Fibroblast of lung (primary cell): ENCODE measurements around the gene CCDC152. TPM values are rescaled to one million over a fixed set of nuclear protein-coding genes. Genes with fewer than 3 reads are reported as not detected.

Experiments used
- DNase-seq, 2 donors: peaks; one replicate each; pipeline versions ENCODE4 v3.0.0 to v3.0.0-alpha.2; 2010; ENCODE audit warnings: low read depth in 2 of 2
- H2AFZ ChIP-seq: 2 replicates; pipeline ENCODE4 v1.5.1; 2012; ENCODE audit warnings: low read length, control low read depth, inconsistent platforms
- H3K27ac ChIP-seq: 2 replicates; pipeline ENCODE4 v1.5.1; 2011; ENCODE audit warnings: low read length, control low read depth; ENCODE audit not compliant: insufficient read depth
- H3K27me3 ChIP-seq: 2 replicates; pipeline ENCODE4 v1.5.1; 2011; ENCODE audit warnings: mild to moderate bottlenecking, low read length; ENCODE audit not compliant: control insufficient read depth, insufficient read depth
- H3K36me3 ChIP-seq: 2 replicates; pipeline ENCODE4 v1.5.1; 2011; ENCODE audit warnings: low read length; ENCODE audit not compliant: control insufficient read depth, insufficient read depth
- H3K4me1 ChIP-seq: 2 replicates; pipeline ENCODE4 v1.5.1; 2011; ENCODE audit warnings: low read length; ENCODE audit not compliant: control insufficient read depth, insufficient read depth; ENCODE audit errors: extremely low read depth
- H3K4me2 ChIP-seq: 2 replicates; pipeline ENCODE4 v1.5.1; 2011; ENCODE audit warnings: low read length, control low read depth; ENCODE audit not compliant: insufficient read depth; ENCODE audit errors: extremely low read depth
- H3K4me3 ChIP-seq, 4 experiments: fragments of 200-600 bp in 1 of 4; sonication (generic) in 1 of 4; replicated peaks in 1 of 4; 2 replicates each; pipeline ENCODE4 v1.5.1; 2011 to 2016; ENCODE audit warnings: low read length in 4 of 4, low read depth in 3 of 4, mild to moderate bottlenecking in 3 of 4, control low read depth in 2 of 4, inconsistent platforms in 1 of 4, mixed read lengths in 1 of 4; ENCODE audit not compliant: insufficient read depth in 1 of 4; ENCODE audit errors: control extremely low read depth in 1 of 4
- H3K79me2 ChIP-seq: 2 replicates; pipeline ENCODE4 v1.5.1; 2012; ENCODE audit warnings: mild to moderate bottlenecking, low read length, inconsistent platforms; ENCODE audit not compliant: control insufficient read depth, insufficient read depth
- H3K9ac ChIP-seq: 2 replicates; pipeline ENCODE4 v1.5.1; 2011; ENCODE audit warnings: mild to moderate bottlenecking, low read length, control low read depth; ENCODE audit not compliant: insufficient read depth
- H3K9me3 ChIP-seq: 2 replicates; pipeline ENCODE4 v1.5.1; 2012; ENCODE audit warnings: low read depth, low read length; ENCODE audit not compliant: control insufficient read depth, insufficient read depth
- H4K20me1 ChIP-seq: 2 replicates; pipeline ENCODE4 v1.5.1; 2011; ENCODE audit warnings: low read length; ENCODE audit not compliant: control insufficient read depth, insufficient read depth; ENCODE audit errors: extremely low read depth
- CTCF ChIP-seq, 2 donors: IDR thresholded peaks in 1 of 2; conservative IDR thresholded peaks in 1 of 2; 1 replicate in 1 of 2; 2 replicates in 1 of 2; pipeline ENCODE4 v1.5.1; 2011 to 2012; ENCODE audit warnings: low read length in 2 of 2, control low read depth in 1 of 2, inconsistent platforms in 1 of 2, low read depth in 1 of 2, mild to moderate bottlenecking in 1 of 2
- EZH2 ChIP-seq: IDR thresholded peaks from 2 replicates; pipeline ENCODE4 v1.5.1; 2012; ENCODE audit warnings: low read length, control low read depth, mild to moderate bottlenecking; ENCODE audit errors: missing control alignments
- polyA plus RNA-seq, 2 donors: library from polyadenylated mRNA; depleted of rRNA in 1 of 2; stranded (reverse) in 1 of 2; unstranded in 1 of 2; fragments of >200 nt; gene quantifications; 2 replicates each; pipeline ENCODE4 v1.2.1, GENCODE V29; 2011 to 2012; ENCODE audit warnings: missing spikeins in 1 of 2
- total RNA-seq: library from RNA; depleted of rRNA; stranded (reverse); fragments of >200 nt; gene quantifications from 2 replicates; pipeline ENCODE4 v1.2.1, GENCODE V29; 2014

Gene CCDC152
- total and polyA plus RNA-seq, 2 donors (not counting 1 experiment from before 2014, with no cell fraction given), result 1.4 to 2.5 TPM

DNA sequence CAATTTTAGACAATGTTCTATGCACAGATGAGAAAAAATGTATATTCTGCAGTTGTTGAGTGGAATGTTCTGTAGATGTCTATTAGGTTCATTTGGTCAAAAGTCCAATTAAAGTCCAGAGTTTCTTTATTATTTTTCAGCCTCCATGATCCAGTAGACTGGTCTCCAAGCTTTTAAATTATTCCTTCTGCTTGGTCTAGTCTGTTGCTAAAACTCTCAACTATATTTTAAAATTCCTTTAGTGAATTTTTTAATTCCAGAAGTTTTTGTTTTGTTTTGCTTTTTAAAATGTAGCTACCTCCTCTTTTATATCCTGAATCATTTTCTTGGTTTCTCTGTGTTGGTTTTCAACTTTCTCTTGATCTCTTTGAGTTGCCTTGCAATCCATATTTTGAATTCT, 30.5 kb downstream of the CCDC152 start:
- no peak for TF ChIP-seq CTCF (conservative IDR thresholded peaks at IDR 0.05 in 1 of 2, IDR thresholded peaks at IDR 0.05 in 1 of 2; ENCODE audit: low read depth in 1 of 2, low read length in 2 of 2)
- no peak for TF ChIP-seq EZH2
- Histone ChIP-seq H3K27me3 (no peaks in the 10 kb centered on the region), H3K9ac (no peak overlapping the region), H3K9me3 (no peaks in the 10 kb centered on the region), H3K4me2 (no peak overlapping the region), H4K20me1 (no peaks in the 10 kb centered on the region), H2AFZ (no peak overlapping the region), H3K4me3 (no peak overlapping the region), H3K27ac (no peak overlapping the region), H3K4me1 (no peaks in the 10 kb centered on the region), H3K79me2 (no peaks in the 10 kb centered on the region), H3K36me3 (no peaks in the 10 kb centered on the region)
- DNase-seq, result no peak

DNA sequence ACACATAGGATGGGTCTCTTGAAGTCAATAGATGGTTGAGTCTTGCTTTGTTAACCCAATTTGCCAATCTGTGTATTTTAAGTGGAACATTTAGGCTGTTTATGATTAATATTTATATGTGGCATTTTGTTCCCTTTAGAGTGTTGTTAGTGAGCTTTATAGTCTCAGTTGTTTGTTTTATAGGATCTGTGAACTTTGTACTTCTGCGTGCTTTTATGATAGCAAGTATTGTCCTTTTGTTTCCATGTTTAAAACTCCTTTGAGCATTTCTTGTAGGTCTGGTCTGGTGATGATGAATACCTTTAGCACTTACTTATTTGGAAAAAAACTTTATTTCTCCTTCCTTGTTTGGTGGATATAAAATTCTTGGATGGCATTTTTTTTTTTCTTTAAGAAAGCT, 31.2 kb downstream of the CCDC152 start:
- Histone ChIP-seq H3K4me1 (no peaks in the 10 kb centered on the region), H3K36me3 (no peaks in the 10 kb centered on the region), H3K27ac (no peak overlapping the region), H3K79me2 (no peaks in the 10 kb centered on the region), H3K27me3 (no peaks in the 10 kb centered on the region), H2AFZ (no peak overlapping the region), H3K4me3 (no peak overlapping the region), H4K20me1 (no peaks in the 10 kb centered on the region), H3K4me2 (no peak overlapping the region), H3K9me3 (no peaks in the 10 kb centered on the region), H3K9ac (no peak overlapping the region)
- DNase-seq, result no peak
- TF ChIP-seq CTCF (conservative IDR thresholded peaks at IDR 0.05 in 1 of 2, IDR thresholded peaks at IDR 0.05 in 1 of 2; ENCODE audit: low read depth in 1 of 2, low read length in 2 of 2) (no peak), EZH2 (no peak)

DNA sequence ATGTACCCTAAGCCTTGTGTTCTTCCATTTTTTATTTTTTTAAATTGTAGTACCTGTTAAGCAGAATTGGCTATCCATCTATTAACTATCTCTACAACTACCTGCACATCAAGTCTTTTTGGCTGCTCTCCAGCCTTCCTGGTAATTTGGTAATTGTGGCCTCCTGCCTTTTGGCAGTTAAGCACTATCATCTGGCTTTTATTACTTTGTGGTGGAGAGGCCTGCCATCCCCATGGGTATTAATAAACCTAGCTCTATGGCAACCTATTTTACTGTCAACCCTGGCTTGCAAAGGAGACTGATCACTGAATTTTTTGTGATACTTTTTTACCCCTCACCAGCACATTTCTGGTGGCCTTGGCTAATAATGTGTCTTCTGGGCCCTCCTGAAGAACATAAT, 34.5 kb downstream of the CCDC152 start:
- H3K4me1 ChIP-seq, result no peaks in the 10 kb centered on the region
- no peak for DNase-seq
- H3K9ac ChIP-seq, result no peak overlapping the region
- H3K79me2 ChIP-seq, result no peaks in the 10 kb centered on the region
- no peak overlapping the region for H2AFZ ChIP-seq
- H3K4me3 ChIP-seq, result no peak overlapping the region
- no peaks in the 10 kb centered on the region for H3K36me3 ChIP-seq
- no peaks in the 10 kb centered on the region for H3K27me3 ChIP-seq
- no peak overlapping the region for H3K4me2 ChIP-seq
- no peak overlapping the region for H3K27ac ChIP-seq
- no peaks in the 10 kb centered on the region for H4K20me1 ChIP-seq
- H3K9me3 ChIP-seq, result no peaks in the 10 kb centered on the region
- no peak for TF ChIP-seq CTCF (conservative IDR thresholded peaks at IDR 0.05 in 1 of 2, IDR thresholded peaks at IDR 0.05 in 1 of 2; ENCODE audit: low read depth in 1 of 2, low read length in 2 of 2)
- no peak for TF ChIP-seq EZH2
